Liver (tissue), 9 donors: ENCODE results near the gene SLC37A2. TPM values are rescaled to one million over a fixed set of nuclear protein-coding genes. Genes with fewer than 3 reads are reported as not detected.

Source experiments
- DNase-seq: peaks from one replicate; pipeline ENCODE4 v3.0.0-alpha.2; 2017; ENCODE audit warnings: low spot score
- H3K27ac ChIP-seq, 2 donors: one replicate each; pipeline ENCODE4 v1.7.0; 2013; ENCODE audit warnings: inconsistent platforms in 2 of 2, low read length in 2 of 2, control low read depth in 1 of 2, low read depth in 1 of 2, mild to moderate bottlenecking in 1 of 2
- H3K27me3 ChIP-seq, 4 donors: one replicate each; pipeline versions ENCODE4 v1.6.1 to v1.7.0; 2013; ENCODE audit warnings: low read length in 3 of 4, inconsistent platforms in 1 of 4, mild to moderate bottlenecking in 1 of 4, moderate library complexity in 1 of 4; ENCODE audit not compliant: control insufficient read depth in 4 of 4, insufficient read depth in 4 of 4
- H3K36me3 ChIP-seq, 4 donors: one replicate each; pipeline versions ENCODE4 v1.6.1 to v1.7.0; 2013; ENCODE audit warnings: low read length in 3 of 4, mild to moderate bottlenecking in 3 of 4, low read depth in 1 of 4, moderate library complexity in 1 of 4; ENCODE audit not compliant: control insufficient read depth in 4 of 4, insufficient read depth in 3 of 4
- H3K4me1 ChIP-seq, 4 donors: one replicate each; pipeline versions ENCODE4 v1.6.1 to v1.7.0; 2013; ENCODE audit warnings: low read length in 3 of 4, mild to moderate bottlenecking in 3 of 4, moderate library complexity in 1 of 4; ENCODE audit not compliant: control insufficient read depth in 4 of 4, insufficient read depth in 4 of 4
- H3K4me3 ChIP-seq, 3 donors: one replicate each; pipeline versions ENCODE4 v1.6.1 to v1.7.0; 2013; ENCODE audit warnings: low read length in 3 of 3, control low read depth in 1 of 3, low read depth in 1 of 3, mild to moderate bottlenecking in 1 of 3
- H3K9ac ChIP-seq, 2 donors: one replicate each; pipeline ENCODE4 v1.7.0; 2013; ENCODE audit warnings: low read length in 2 of 2, mild to moderate bottlenecking in 2 of 2, moderate library complexity in 2 of 2, control low read depth in 1 of 2, low read depth in 1 of 2
- H3K9me3 ChIP-seq, 4 donors: one replicate each; pipeline versions ENCODE4 v1.6.1 to v1.7.0; 2013; ENCODE audit warnings: low read length in 3 of 4; ENCODE audit not compliant: control insufficient read depth in 4 of 4
- EGR1 ChIP-seq, 2 donors: IDR thresholded peaks; 2 replicates each; pipeline ENCODE4 v1.6.1; 2016 to 2018; ENCODE audit warnings: antibody characterized with exemption in 2 of 2, low read depth in 2 of 2
- FOXA1 ChIP-seq: IDR thresholded peaks from 2 replicates; pipeline ENCODE4 v1.6.1; 2016; ENCODE audit warnings: antibody characterized with exemption
- FOXA2 ChIP-seq: IDR thresholded peaks from 2 replicates; pipeline ENCODE4 v1.6.1; 2016; ENCODE audit warnings: antibody characterized with exemption
- GABPA ChIP-seq, 2 donors: IDR thresholded peaks in 1 of 2; conservative IDR thresholded peaks in 1 of 2; 2 replicates each; pipeline ENCODE4 v1.6.1; 2016; ENCODE audit warnings: antibody characterized with exemption in 2 of 2, mild to moderate bottlenecking in 1 of 2, moderate library complexity in 1 of 2
- HNF4A ChIP-seq, 2 donors: conservative IDR thresholded peaks; 2 replicates each; pipeline ENCODE4 v1.6.1; 2016; ENCODE audit warnings: antibody characterized with exemption in 2 of 2, mild to moderate bottlenecking in 2 of 2
- HNF4G ChIP-seq: IDR thresholded peaks from 2 replicates; pipeline ENCODE4 v1.6.1; 2016; ENCODE audit warnings: antibody characterized with exemption
- NR2F2 ChIP-seq: IDR thresholded peaks from 2 replicates; pipeline ENCODE4 v1.6.1; 2016; ENCODE audit warnings: antibody characterized with exemption
- RAD21 ChIP-seq, 2 donors: IDR thresholded peaks; 2 replicates each; pipeline ENCODE4 v1.6.1; 2016; ENCODE audit warnings: antibody characterized with exemption in 2 of 2, mild to moderate bottlenecking in 2 of 2
- RXRA ChIP-seq, 2 donors: IDR thresholded peaks; 2 replicates each; pipeline ENCODE4 v1.6.1; 2017 to 2018; ENCODE audit warnings: antibody characterized with exemption in 2 of 2, mild to moderate bottlenecking in 1 of 2
- SP1 ChIP-seq: IDR thresholded peaks from 2 replicates; pipeline ENCODE4 v1.6.1; 2018; ENCODE audit warnings: antibody characterized with exemption, mild to moderate bottlenecking
- TAF1 ChIP-seq: conservative IDR thresholded peaks from 2 replicates; pipeline ENCODE4 v1.6.1; 2016; ENCODE audit warnings: antibody characterized with exemption, mild to moderate bottlenecking
- YY1 ChIP-seq: IDR thresholded peaks from 2 replicates; pipeline ENCODE4 v1.6.1; 2016; ENCODE audit warnings: antibody characterized with exemption, mild to moderate bottlenecking
- whole genome bisulfite sequencing: extraction: QIAGEN DNeasy Blood & Tissue Kit; methylation state at CpG from one replicate; pipeline ENCODE4 v1.1.7; 2013; 5-methylcytosine and 5-hydroxymethylcytosine counted together
- polyA plus RNA-seq, 2 donors: library from polyadenylated mRNA; stranded (reverse) in 1 of 2; unstranded in 1 of 2; fragments of 200-250 nt in 1 of 2; fragments of >200 nt in 1 of 2; fragmentation: Nextera tagmentation in 1 of 2; extraction: Ambion mirVana in 1 of 2; gene quantifications; one replicate each; pipeline versions ENCODE4 v1.2.1 to v1.2.3, GENCODE V29; 2013 to 2015
- total RNA-seq, 2 donors: library from RNA; depleted of rRNA; stranded (reverse); fragments of >200 nt; gene quantifications; one replicate each; pipeline ENCODE4 v1.2.3, GENCODE V29; 2014
- TF ChIP-seq, protein P1 (sequence below): fragments of 150-350 bp; IDR thresholded peaks from 2 replicates; pipeline ENCODE4 v1.5.1; 2017; ENCODE audit warnings: improper control_type of control experiment, low read depth, low read length; ENCODE audit not compliant: missing input control
- TF ChIP-seq, protein P2 (sequence below): IDR thresholded peaks from 2 replicates; pipeline ENCODE4 v1.6.1; 2016; ENCODE audit warnings: antibody characterized with exemption
- TF ChIP-seq, protein P3 (sequence below): IDR thresholded peaks from 2 replicates; pipeline ENCODE4 v1.6.1; 2016; ENCODE audit warnings: antibody characterized with exemption, mild to moderate bottlenecking
- donor health status: healthy.
- donor health status: healthy.
- donor health status: healthy.
- donor health status: healthy.
- donor health status: healthy.

The SLC37A2 gene
- total and polyA plus RNA-seq, 4 donors = 0.51 to 12.3 (median 5.6) TPM

- H3K27me3 ChIP-seq = no peaks in the 10 kb centered on the region
- H3K9me3 ChIP-seq = no peaks in the 10 kb centered on the region
- TF ChIP-seq TAF1 = no peak
- TF ChIP-seq, protein P1, sequence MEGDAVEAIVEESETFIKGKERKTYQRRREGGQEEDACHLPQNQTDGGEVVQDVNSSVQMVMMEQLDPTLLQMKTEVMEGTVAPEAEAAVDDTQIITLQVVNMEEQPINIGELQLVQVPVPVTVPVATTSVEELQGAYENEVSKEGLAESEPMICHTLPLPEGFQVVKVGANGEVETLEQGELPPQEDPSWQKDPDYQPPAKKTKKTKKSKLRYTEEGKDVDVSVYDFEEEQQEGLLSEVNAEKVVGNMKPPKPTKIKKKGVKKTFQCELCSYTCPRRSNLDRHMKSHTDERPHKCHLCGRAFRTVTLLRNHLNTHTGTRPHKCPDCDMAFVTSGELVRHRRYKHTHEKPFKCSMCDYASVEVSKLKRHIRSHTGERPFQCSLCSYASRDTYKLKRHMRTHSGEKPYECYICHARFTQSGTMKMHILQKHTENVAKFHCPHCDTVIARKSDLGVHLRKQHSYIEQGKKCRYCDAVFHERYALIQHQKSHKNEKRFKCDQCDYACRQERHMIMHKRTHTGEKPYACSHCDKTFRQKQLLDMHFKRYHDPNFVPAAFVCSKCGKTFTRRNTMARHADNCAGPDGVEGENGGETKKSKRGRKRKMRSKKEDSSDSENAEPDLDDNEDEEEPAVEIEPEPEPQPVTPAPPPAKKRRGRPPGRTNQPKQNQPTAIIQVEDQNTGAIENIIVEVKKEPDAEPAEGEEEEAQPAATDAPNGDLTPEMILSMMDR = no peak
- DNase-seq = no peak
- no peak overlapping the region for H3K9ac ChIP-seq
- H3K36me3 ChIP-seq = no peaks in the 10 kb centered on the region
- WGBS = 95% methylated on average over 14 of the region's 14 CpGs
- no peak overlapping the region for H3K4me3 ChIP-seq
- no peaks in the 10 kb centered on the region for H3K4me1 ChIP-seq
- H3K27ac ChIP-seq = no peak overlapping the region
Observed at GRCh38 chr11:125078516-125079140, 15.5 kb downstream of the SLC37A2 start.

DNA sequence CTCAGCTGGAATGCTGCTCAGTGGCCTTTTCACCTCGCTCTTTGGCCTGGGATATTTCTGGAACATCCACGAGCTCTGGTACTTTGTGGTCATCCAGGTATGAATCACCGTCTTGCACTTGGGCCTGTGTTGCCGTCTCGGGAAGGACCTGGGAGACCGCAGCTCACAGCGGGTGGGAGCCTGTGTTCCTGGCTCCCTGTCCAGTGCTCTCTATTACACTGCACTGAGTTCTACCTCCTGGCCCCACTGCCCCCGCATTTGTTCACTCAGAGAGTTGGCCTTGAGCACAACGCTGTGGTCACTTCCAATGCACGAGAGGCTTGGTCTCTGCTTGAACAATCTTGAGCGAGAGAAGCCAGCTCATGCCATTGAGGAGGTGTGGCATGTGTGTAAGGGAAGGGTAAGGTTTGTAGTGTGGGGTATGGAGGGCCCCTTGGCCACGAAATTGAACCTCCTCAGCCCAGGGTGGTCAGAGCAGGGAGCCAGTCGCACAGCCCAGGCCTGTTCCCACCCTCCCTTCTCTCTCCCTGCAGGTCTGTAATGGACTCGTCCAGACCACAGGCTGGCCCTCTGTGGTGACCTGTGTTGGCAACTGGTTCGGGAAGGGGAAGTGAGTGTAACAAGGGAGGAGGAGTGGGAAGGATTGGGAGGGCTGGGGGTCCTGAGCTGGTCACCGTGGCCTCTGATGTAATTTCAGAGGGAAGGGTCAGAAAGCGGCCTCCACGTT lies 16.2 kb downstream of the SLC37A2 start:
- H3K27ac ChIP-seq = no peak overlapping the region
- H3K36me3 ChIP-seq = no peaks in the 10 kb centered on the region
- WGBS = 83% methylated on average over 18 of the region's 18 CpGs
- H3K4me1 ChIP-seq = no peaks in the 10 kb centered on the region
- no peaks in the 10 kb centered on the region for H3K9me3 ChIP-seq
- H3K4me3 ChIP-seq = no peak overlapping the region
- H3K9ac ChIP-seq = no peak overlapping the region
- no peak for DNase-seq
- no peaks in the 10 kb centered on the region for H3K27me3 ChIP-seq
- TF ChIP-seq, protein P2, sequence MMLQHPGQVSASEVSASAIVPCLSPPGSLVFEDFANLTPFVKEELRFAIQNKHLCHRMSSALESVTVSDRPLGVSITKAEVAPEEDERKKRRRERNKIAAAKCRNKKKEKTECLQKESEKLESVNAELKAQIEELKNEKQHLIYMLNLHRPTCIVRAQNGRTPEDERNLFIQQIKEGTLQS = no peak
- TF ChIP-seq HNF4G = no peak
- no peak for TF ChIP-seq FOXA2
- TF ChIP-seq EGR1 (IDR thresholded peaks at IDR 0.05; ENCODE audit: low read depth in 2 of 2) = no peak
- TF ChIP-seq HNF4A (conservative IDR thresholded peaks at IDR 0.05) = no peak
- TF ChIP-seq FOXA1 = no peak
- TF ChIP-seq TAF1 = no peak
- no peak for TF ChIP-seq RAD21 (IDR thresholded peaks at IDR 0.05)

- Histone ChIP-seq H3K27me3 (no peaks in the 10 kb centered on the region), H3K36me3 (no peaks in the 10 kb centered on the region), H3K9ac (no peak overlapping the region), H3K9me3 (no peaks in the 10 kb centered on the region), H3K4me1 (no peaks in the 10 kb centered on the region), H3K27ac (no peak overlapping the region), H3K4me3 (no peak overlapping the region)
- no peak for DNase-seq
- no peak for TF ChIP-seq HNF4G
- TF ChIP-seq EGR1 (IDR thresholded peaks at IDR 0.05; ENCODE audit: low read depth in 2 of 2) = no peak
- no peak for TF ChIP-seq RAD21 (IDR thresholded peaks at IDR 0.05)
- 91% methylated on average over 12 of the region's 12 CpGs for WGBS
Observed at GRCh38 chr11:125079878-125080530, 16.9 kb downstream of the SLC37A2 start.

- Histone ChIP-seq H3K4me1 (no peaks in the 10 kb centered on the region), H3K27me3 (no peaks in the 10 kb centered on the region), H3K4me3 (no peak overlapping the region), H3K9me3 (no peaks in the 10 kb centered on the region), H3K27ac (no peak overlapping the region), H3K36me3 (no peaks in the 10 kb centered on the region), H3K9ac (no peak overlapping the region)
- 93% methylated on average over 12 of the region's 12 CpGs for WGBS
- no peak for DNase-seq
- TF ChIP-seq RAD21 (IDR thresholded peaks at IDR 0.05) = no peak
- TF ChIP-seq, protein P3, sequence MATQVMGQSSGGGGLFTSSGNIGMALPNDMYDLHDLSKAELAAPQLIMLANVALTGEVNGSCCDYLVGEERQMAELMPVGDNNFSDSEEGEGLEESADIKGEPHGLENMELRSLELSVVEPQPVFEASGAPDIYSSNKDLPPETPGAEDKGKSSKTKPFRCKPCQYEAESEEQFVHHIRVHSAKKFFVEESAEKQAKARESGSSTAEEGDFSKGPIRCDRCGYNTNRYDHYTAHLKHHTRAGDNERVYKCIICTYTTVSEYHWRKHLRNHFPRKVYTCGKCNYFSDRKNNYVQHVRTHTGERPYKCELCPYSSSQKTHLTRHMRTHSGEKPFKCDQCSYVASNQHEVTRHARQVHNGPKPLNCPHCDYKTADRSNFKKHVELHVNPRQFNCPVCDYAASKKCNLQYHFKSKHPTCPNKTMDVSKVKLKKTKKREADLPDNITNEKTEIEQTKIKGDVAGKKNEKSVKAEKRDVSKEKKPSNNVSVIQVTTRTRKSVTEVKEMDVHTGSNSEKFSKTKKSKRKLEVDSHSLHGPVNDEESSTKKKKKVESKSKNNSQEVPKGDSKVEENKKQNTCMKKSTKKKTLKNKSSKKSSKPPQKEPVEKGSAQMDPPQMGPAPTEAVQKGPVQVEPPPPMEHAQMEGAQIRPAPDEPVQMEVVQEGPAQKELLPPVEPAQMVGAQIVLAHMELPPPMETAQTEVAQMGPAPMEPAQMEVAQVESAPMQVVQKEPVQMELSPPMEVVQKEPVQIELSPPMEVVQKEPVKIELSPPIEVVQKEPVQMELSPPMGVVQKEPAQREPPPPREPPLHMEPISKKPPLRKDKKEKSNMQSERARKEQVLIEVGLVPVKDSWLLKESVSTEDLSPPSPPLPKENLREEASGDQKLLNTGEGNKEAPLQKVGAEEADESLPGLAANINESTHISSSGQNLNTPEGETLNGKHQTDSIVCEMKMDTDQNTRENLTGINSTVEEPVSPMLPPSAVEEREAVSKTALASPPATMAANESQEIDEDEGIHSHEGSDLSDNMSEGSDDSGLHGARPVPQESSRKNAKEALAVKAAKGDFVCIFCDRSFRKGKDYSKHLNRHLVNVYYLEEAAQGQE = no peak
- TF ChIP-seq FOXA2 = no peak
- no peak for TF ChIP-seq GABPA (IDR thresholded peaks at IDR 0.05 in 1 of 2, conservative IDR thresholded peaks at IDR 0.05 in 1 of 2)
- no peak for TF ChIP-seq FOXA1
- no peak for TF ChIP-seq TAF1
- TF ChIP-seq RXRA (IDR thresholded peaks at IDR 0.05) = no peak
- no peak for TF ChIP-seq NR2F2
- no peak for TF ChIP-seq HNF4A (conservative IDR thresholded peaks at IDR 0.05)
- no peak for TF ChIP-seq SP1
- TF ChIP-seq, protein P2 = no peak
- TF ChIP-seq EGR1 (IDR thresholded peaks at IDR 0.05; ENCODE audit: low read depth in 2 of 2) = no peak
- TF ChIP-seq YY1 = no peak
- no peak for TF ChIP-seq HNF4G
Observed at GRCh38 chr11:125080531-125080911, 17.4 kb downstream of the SLC37A2 start.
